Choroid plexus epithelial cell (primary cell): ENCODE results near the gene PAK6.

Experiments used
- DNase-seq: peaks from one replicate; pipeline ENCODE4 v3.0.0-alpha.2; 2010; ENCODE audit warnings: low read depth
- H3K4me3 ChIP-seq: 2 replicates; pipeline ENCODE4 v1.5.1; 2011; ENCODE audit warnings: low read depth, mild to moderate bottlenecking, control low read depth, low read length, moderate library complexity
- TF ChIP-seq, protein P1 (sequence below): conservative IDR thresholded peaks from 2 replicates; pipeline ENCODE4 v1.5.1; 2011; ENCODE audit warnings: low read depth, mild to moderate bottlenecking, control low read depth, inconsistent platforms, low read length, moderate library complexity

Gene PAK6

DNA sequence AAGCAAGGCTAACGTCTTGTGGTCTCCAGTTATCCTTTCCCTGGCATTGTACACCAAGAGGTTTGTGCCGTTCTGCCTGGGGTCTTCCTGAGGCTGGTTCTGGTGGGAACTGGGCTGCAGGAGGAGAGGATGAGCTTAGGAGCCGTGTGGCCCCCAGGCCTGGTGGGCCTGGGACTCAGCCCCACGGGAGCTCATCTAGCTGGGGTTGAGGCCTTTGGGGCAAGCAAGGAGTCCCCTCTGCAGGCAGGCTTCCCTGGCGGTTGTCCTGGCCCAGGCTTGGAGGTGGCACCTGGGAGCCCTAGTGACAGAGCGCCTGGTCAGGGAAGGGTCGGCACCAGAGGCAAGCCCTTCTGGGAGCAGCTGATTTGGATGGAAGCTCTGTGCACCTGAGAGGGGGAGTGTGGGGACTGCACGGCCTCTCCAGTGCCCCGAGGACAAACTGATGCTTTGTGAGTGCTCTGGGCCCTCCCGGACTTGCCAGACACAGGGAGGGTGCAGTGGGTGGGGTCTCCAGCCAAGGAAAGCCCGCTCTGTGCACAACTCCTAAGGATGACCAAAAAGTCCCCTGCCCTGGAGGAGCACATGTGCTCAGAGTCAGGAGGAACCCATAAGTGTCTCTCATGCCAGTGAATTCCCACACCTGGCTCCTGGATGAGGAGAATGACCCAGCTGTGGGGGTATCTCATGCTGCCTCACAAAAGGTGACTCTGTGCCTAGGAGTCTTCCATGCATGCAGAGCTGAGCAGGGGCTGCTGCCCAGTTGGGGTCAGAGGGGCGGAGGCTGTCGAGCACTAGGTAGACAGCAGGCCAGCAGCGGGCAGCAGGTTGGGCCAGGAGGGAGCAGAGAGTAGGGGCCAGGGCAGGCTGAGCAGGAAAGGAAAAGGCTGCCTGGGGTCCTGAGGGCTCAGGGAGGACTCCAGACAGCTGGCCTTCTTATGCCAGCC is 2.7 kb downstream of the PAK6 start:
- no peak for DNase-seq

GRCh38 chr15:40242213-40242599 is 3.3 kb downstream of the PAK6 start:
- DNase-seq: no peak
- TF ChIP-seq, protein P1, sequence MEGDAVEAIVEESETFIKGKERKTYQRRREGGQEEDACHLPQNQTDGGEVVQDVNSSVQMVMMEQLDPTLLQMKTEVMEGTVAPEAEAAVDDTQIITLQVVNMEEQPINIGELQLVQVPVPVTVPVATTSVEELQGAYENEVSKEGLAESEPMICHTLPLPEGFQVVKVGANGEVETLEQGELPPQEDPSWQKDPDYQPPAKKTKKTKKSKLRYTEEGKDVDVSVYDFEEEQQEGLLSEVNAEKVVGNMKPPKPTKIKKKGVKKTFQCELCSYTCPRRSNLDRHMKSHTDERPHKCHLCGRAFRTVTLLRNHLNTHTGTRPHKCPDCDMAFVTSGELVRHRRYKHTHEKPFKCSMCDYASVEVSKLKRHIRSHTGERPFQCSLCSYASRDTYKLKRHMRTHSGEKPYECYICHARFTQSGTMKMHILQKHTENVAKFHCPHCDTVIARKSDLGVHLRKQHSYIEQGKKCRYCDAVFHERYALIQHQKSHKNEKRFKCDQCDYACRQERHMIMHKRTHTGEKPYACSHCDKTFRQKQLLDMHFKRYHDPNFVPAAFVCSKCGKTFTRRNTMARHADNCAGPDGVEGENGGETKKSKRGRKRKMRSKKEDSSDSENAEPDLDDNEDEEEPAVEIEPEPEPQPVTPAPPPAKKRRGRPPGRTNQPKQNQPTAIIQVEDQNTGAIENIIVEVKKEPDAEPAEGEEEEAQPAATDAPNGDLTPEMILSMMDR: no peak
- no peak overlapping the region for H3K4me3 ChIP-seq

More for the DNA sequence above, 2.7 kb downstream of the PAK6 start:
- TF ChIP-seq, protein P1: no peak
- no peak overlapping the region for H3K4me3 ChIP-seq

DNA sequence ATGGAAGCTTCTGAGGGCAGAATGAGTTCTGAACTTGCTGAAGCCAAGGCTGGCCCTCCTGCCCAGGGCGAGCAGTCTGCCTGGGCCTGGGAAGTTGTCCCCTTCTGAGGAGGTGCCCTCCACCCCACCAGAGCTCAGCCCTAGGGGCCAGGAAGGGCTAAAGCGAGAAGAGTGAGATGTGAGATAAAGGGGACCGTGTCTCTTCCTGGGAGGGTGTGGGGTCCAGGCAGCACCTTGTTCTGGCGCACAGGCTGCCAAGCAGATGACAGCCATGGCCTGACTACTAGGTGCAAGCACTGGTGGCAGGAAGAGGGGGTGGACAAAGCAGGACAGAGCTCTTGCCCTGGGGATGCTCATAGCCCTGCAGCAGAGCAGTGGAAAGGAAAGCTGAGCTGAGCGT is 3.7 kb downstream of the PAK6 start:
- no peak for DNase-seq
- TF ChIP-seq, protein P1: no peak
- no peak overlapping the region for H3K4me3 ChIP-seq

- TF ChIP-seq, protein P1: no peak
- H3K4me3 ChIP-seq: no peak overlapping the region
- DNase-seq: no peak
Measured at GRCh38 chr15:40243126-40243810, 4.4 kb downstream of the PAK6 start.

GRCh38 chr15:40244961-40245523 is 6.2 kb downstream of the PAK6 start:
- no peak for DNase-seq
- H3K4me3 ChIP-seq: no peak overlapping the region
- TF ChIP-seq, protein P1: no peak

DNA sequence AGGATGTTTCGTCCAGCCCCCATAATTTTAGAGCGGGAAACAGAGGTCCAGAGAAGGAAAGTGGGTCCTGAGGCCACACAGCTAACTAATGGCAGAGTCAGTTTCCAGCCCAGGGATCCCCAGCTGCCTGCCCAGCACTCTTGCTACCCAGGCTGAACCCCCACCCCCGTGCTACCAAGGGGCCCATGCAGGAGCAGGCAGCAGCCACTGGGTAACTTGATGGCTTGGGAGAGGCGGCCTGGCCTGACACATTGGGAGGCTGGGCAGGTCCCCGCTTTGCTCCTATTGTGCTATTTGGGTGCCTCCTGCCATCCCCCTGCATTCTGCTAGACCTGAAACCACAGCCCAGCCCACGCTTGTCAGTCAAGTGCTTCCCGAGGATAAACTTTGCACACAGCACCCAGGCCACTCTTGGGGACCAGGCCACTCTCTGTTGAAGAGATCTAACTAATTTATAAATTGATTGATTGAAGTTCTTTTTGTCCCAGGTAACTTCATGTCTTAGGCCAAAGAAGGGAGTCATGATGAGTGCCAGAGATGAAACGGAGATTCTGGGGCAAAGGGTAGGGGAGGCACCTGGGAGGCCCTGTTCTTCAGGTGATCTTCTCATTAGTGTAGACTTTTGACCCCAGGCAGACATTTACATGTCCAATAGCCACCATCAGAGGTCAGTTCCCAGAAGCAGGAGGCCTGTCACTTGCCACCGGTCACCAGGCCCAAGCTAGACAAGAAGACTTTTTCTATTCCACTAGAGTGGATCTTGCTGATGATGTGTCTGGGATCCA is 7.0 kb downstream of the PAK6 start:
- no peak for DNase-seq
- TF ChIP-seq, protein P1: no peak

More for the DNA sequence above, 7.0 kb downstream of the PAK6 start:
- no peak overlapping the region for H3K4me3 ChIP-seq
